ENCODE results near the gene NUDT4B.
"Not testable (repeated sequence)": the region's sequence is repeated elsewhere in the genome, so short reads cannot be mapped to it uniquely, and the experiment has no call there.

Gene NUDT4B

DNA sequence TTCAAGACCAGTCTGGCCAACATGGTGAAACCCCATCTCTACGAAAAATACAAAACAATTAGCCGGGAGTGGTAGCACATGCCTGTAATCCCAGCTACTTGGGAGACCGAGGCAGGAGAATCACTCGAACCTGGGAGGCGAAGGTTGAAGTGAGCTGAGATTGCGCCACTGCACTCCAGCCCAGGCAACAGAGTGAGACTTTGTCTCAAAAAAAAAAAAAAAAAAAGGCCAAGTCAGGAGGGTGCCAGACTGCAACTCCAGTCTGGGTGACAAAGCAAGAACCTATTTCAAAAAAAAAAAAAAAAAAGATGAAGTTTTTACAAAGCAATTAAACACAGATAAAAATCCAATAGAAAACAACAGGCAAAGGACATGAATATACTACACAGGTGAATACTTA, 9.9 kb upstream of the NUDT4B start:
- H3K4me3 ChIP-seq (ENCODE audit: low read length) = not testable (repeated sequence)

DNA sequence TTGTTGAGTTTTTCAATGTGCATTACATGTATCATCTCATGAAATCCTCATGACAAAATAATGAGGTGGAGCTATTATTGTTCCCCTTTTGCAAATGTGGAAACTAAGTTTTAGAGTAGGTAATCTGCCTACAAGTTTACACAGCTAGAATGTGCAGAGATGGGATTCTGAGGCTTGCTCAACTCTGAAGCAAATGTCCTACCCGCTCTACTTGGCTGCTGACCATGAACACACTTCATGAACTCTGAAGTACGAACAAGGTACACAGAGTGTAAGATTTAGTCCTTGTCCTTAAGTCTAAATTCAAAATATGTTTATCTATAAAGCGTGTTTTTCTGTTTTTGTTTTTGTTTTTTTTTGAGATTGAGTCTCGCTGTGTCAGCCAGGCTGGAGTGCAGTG, 5.4 kb upstream of the NUDT4B start:
- H3K4me3 ChIP-seq (ENCODE audit: low read length) = not testable (repeated sequence)

DNA sequence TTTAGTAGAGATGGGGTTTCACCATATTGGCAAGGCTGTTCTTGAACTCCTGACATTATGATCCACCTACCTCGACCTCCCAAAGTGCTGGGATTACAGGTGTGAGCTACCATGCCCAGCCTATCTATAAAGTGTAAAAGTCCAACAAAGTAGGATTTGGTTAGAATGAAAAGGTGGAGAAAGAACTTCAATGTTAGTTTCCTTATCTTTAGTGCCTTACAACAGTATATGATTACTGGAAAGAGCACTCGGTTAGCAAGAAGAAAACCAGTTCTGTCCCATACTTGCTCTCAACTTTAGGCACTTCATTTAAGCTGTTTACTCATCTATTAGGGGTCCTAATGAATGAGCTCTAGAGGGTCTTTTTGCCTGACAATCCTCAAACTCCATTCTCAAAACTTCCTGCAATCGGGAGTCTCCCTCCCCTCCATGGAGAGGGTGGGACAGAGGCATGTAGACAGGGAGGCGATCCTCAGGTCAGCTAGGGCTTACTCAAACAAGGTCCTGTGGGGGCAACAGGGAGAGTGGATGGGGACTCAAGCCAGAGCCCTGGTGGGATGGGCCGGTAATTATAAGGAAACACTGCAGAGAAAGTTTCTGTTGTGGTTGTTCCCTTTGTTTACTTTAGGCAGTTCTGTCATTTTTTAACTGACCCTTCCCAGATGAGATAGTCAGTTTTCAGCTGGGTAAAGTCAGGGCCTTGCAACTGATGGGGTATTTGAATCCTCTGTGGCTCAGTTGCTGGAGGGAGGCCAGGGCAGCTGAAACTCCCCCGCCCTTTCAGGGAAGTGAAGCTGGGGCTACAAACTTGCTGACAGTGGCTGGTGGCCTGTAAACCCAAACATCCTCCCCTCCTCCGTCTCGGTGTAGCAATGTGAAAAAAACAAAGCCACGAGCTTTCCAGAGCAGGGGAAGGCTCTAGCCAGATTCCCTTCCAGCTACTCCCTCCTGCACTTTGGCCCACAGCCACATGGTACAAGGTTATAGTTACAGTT, 4.6 kb upstream of the NUDT4B start:
- H3K4me3 ChIP-seq (ENCODE audit: low read length) = not testable (repeated sequence)

DNA sequence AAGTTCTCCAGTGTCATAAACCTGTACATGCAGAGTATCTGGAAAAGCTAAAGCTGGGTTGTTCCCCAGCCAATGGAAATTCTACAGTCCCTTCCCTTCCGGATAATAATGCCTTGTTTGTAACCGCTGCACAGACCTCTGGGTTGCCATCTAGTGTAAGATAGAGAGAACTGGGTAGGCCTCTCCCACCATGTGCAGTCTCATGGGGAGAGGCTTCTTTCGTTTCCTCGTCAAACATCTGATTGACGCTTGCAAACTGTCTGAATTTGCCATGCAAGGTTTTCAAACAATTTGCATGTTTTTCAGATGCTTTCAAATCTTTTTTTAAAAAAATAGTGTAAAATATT, 734 bp downstream of the NUDT4B start:
- not testable (repeated sequence) for H3K4me3 ChIP-seq (ENCODE audit: low read length)

DNA sequence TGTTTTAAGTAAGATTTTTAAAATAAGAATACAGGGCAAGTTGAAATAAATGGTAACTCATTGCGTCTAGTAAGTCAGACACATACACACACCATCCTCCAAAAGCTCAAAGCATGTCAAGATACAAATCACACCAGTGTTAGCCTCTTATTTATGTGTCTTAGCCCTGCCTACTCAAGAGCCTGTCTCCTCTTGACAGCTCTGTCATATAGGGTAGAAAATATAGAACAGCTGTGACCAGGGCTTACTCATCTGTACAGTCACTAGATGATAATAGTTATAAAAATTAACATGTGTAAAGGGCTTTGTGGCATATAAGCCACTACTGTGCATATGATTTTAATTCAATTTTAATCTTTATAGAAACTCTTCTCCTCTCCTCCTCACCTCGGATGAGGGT, 7.7 kb downstream of the NUDT4B start:
- not testable (repeated sequence) for H3K4me3 ChIP-seq (ENCODE audit: low read length)

DNA sequence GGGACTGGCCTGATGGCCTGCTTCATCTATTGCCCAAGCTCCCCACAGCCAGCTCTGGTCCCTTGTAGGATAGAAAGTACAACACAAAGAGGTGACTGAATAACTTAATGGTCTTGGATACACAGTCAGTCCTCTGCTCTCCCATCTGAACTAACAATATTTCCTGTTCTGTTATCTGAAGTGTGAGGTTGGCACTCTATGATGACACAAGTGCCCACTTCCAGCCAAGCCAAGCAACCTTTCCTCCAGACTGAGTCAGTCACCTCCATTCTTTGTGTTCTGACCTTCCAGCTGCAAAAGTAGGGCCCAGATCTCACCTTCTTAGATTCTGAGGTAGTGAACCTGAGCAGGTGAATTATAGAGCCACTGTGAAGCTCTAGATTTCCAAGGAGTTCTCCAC, 8.9 kb downstream of the NUDT4B start:
- not testable (repeated sequence) for H3K4me3 ChIP-seq (ENCODE audit: low read length)

DNA sequence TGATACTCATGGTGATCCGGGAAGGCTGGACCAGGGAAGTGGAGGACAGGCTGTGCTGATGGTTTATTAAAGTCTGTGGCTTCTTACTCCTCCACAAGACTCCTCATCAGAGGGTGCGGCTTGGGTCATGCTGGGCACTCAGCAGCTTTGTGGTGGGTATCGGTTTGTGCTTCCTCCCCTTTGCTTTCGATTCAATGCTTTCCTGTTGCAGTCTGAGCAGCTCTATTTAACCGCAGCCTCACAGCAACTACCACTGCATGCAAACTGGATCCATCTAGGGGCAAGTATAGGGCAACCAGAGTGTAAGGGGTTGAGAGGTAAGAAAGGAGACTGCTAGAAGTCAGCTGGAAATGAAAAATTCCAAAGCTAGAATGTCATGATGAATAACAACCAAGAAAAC, 9.8 kb downstream of the NUDT4B start:
- H3K4me3 ChIP-seq (ENCODE audit: low read length) = not testable (repeated sequence)

DNA sequence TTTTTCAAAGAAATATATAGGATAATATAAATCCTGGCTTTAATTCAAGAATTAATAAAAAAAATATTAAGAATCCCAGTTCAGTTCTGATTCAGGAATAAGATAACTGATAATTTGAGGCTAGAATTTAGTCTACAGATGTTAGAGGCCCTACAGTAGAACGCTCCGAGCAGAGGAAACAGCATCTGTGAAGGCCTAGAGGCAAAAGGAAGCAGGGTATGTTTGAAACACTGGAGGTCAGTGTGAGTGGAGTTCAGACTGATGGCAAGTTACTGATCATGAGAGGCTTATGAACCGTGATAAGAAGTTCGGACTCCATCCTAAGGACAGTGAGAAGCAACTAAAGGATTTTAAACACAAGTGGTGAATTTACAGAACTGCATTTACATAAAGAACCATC, 10.4 kb downstream of the NUDT4B start:
- not testable (repeated sequence) for H3K4me3 ChIP-seq (ENCODE audit: low read length)

DNA sequence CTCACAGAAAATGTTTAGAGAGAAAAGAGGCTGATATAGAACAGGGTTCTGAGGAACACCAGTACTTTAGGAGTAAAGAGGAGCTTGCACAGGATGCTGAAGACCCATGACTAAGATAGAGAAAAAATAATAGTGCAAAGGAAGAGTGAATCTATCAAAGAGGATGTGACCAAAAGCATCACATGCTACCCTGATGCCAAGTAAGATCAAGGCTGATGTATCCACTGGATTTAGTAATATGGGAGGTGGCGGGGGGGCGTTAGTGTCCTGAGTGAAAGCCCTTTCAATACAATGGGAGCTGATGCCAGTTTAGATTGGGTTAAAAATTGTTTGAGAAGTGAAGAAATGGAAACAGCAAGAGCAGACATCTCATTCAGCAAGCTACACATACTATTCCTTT, 11.2 kb downstream of the NUDT4B start:
- H3K4me3 ChIP-seq (ENCODE audit: low read length) = not testable (repeated sequence)

DNA sequence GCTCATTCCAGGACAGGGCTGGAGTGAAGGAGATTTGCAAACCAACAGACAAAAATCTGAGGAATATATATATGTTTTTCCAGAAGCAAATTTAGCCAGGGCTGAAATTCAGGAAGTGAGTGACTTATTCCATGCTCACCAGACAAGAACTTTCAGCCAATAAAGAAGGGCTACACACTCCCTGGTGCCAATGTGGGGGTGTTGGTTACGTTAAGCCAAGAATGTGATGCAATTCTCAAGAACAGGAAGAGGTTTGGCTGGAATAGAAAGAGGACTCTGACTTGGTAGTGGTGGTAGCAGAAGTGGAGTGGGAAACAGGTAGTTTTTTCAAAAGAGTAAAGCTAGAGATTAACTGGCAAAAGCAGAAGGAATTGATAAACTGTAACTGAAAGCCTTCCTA, 11.6 kb downstream of the NUDT4B start:
- H3K4me3 ChIP-seq (ENCODE audit: low read length) = not testable (repeated sequence)

DNA sequence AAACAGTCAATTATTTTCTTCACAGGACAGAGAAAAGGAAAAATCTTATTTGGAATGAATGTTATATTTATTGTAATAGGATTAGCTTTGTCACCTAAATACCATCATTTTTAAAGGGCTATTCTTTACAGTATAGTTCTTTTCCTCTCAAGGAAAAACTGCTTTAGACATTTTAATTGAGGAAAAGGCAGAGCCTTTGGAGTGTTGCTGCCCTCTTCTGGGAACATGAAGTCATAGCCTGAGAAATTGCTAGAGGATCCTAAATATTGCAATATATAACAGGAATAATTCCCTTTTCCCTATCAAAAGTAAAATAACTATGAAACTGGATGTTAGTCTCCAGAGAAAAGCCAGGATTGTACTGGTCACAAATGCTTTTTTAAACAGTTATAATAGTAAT, 12.8 kb downstream of the NUDT4B start:
- H3K4me3 ChIP-seq (ENCODE audit: low read length) = not testable (repeated sequence)

DNA sequence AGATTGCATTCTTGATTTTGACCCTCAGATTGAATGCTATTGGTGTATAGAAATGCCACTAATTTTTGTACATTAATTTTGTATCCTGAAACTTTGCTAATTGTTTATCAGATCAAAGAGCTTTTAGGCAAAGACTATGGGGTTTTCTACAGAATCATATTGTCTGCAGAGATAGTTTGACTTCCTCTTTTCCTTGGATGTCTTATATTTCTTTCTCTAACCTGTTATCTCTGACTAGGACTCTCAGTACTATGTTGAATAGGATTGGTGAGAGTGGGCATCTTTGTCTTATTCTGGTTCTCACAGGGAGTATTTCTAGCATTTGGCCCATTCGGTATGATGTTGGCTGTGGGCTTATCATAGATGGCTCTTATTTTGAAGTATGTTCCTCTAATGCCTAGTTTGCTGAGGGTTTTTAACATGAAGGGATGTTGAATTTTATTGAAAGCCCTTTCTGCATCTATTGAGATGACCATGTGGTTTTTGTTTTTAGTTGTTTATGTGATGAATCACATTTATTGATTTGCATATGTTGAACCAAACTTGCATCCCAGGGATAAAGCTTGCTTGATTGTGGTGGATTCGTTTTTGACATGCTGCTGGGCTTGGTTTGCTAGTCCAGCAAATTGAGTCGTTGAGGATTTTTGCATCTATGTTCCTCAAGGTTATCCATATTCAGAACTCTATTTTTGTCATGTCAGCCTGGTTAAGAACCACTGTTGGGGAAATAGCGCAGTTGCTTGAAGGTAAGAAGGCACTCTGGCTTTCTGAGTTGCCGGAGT, 16.9 kb downstream of the NUDT4B start:
- not testable (repeated sequence) for H3K4me3 ChIP-seq (ENCODE audit: low read length)

DNA sequence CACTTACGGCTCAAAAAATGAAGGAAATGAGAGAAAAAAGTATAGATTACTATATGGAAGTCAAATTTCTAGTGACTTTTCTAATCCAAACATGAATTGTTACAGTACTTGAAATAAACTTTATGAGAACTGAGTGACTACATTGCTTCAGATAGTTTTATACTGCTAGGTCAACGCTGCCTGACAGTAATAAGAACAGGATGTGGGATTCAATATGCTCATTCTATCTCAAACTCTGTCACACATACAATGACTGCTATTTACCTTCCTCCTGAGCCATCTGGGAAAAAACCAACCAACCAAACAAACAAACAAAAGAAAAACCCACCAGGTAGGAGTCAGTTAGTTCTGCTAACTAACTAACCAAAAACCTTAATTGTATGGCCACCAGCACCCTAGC, 20.0 kb downstream of the NUDT4B start:
- H3K4me3 ChIP-seq (ENCODE audit: low read length) = not testable (repeated sequence)

DNA sequence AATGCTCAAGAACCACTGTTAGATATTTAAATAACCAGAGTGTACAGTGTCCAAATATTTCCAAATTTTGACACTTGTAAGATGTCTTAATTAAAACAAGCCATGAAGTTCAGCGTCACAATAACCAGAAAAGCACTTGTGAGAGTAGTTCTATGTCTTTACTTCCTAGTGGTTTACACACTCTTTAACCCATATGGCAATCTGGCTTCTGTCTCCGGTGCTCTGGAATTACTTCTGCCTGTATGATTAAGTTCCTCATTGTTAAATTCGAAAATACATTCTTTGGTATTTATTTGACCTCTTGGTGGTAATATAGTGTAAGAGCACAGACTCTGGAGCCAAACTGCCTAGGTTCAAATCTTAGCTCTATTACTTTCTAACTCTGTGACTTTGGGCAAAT, 20.9 kb downstream of the NUDT4B start:
- not testable (repeated sequence) for H3K4me3 ChIP-seq (ENCODE audit: low read length)

DNA sequence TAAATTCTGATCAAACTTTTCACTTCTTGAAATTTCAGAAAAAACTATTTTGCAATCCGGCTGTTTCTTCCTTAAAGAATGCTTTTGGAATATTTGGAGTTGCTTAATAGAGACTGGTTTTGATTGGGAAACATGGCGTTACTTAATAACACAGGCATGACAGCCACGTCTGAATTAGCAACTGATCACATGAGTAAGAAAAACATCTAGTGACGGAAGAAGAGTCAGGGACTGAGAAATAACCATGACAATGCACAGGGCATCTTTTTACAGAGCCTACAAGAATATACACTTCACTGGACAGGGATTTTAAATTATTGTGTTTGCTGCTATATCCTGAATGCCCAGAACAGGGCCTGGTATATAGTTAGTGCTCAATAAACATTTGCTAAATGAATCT, 25.1 kb downstream of the NUDT4B start:
- not testable (repeated sequence) for H3K4me3 ChIP-seq (ENCODE audit: low read length)

DNA sequence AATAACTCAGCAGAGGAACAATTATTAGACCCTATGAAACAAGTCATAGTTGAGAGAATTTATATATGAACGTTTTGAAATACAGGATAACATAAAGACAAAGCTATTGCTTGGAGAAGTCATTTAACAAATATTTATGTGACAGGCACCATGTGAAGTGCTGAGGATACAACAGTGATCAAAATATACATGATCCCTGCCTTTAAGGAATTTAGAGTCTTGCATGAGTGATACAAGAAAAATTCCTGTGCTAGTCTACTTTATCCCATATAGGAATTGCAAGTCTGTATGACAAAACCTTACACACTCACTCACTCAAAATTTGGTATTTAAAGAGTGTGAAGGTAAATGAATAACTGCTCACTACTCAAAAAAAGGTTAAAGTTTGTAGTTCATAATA, 25.5 kb downstream of the NUDT4B start:
- not testable (repeated sequence) for H3K4me3 ChIP-seq (ENCODE audit: low read length)

DNA sequence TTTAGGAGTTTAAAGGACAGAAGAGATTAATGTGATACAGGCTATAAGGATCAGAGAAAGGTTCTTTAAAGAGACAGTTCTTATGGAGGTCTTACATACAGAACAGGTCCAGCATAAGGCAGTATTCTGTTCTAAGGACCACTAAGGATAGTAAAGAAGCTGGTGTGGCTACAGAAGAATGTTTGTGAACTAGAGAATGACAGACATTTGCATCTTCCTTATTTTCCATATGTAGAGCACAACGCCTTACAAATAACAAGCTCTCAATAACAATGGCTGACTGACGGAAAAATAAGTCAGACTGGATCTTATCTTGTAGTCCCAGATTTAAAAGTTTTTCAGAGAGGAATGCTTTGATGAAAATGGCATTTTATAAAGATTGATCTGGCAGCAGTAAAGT, 26.7 kb downstream of the NUDT4B start:
- not testable (repeated sequence) for H3K4me3 ChIP-seq (ENCODE audit: low read length)

DNA sequence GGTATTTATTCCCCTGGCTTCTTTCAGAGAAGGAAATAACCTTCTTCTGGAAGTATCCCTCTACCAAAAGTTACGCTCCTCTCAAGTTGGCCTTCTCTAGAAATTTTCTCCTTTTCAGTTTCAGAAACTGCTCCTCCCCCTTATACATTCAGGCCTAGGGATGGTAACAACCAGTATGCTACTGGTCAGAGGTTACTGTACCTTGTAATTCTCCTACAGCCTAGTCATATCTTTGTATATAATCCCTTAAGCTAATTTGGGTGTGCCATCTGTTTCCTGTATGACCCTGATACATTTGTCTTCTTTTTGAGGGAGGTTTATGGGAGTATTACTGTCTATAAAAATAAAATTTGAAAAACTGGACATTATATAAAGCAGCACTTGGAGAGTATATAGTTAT, 29.1 kb downstream of the NUDT4B start:
- not testable (repeated sequence) for H3K4me3 ChIP-seq (ENCODE audit: low read length)

DNA sequence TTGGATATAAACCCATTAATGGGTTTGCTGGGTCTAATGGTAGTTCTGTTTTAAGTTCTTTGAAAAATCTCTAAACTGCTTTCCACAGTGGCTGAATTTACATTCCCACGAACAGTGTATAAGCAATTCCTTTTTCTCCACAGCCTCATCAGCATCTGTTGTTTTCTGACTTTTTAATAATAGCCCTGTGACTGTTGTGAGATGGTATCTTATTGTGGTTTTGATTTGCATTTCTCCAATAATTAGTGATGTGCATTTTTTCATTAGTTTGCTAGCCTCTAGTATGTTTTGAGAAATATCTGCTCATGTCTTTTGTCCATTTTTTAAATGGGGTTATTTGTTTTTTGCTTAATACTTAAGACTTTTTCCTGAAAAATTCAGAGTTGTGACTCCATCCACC, 31.8 kb downstream of the NUDT4B start:
- not testable (repeated sequence) for H3K4me3 ChIP-seq (ENCODE audit: low read length)

DNA sequence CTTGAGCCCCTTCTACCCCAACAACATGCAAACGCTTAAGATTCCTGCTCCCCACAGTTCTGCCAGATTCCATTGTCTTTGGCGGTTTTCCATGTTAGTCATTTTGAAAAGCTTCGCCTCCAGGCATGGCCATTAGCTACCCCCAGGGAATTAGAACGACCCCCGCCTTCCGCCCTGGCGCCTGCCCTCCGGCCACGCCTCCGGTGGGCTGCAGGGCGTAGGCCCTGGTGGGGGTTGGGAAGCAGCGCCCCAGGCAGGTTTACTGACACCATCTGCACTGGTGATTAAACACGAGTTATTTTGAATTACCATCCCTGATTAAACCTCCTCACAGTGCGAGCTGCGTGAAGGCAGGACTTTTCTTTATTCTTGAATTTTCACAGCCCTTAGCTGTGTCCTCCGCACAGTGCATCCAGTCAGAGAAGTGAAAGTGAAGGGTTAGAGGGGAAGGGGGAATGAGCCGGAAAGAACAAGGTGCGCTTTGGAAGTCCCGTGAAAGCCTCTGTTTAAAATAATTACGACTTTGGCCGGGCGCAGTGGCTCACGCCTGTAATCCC, 43.0 kb downstream of the NUDT4B start:
- H3K4me3 ChIP-seq (ENCODE audit: low read length) = not testable (repeated sequence)

DNA sequence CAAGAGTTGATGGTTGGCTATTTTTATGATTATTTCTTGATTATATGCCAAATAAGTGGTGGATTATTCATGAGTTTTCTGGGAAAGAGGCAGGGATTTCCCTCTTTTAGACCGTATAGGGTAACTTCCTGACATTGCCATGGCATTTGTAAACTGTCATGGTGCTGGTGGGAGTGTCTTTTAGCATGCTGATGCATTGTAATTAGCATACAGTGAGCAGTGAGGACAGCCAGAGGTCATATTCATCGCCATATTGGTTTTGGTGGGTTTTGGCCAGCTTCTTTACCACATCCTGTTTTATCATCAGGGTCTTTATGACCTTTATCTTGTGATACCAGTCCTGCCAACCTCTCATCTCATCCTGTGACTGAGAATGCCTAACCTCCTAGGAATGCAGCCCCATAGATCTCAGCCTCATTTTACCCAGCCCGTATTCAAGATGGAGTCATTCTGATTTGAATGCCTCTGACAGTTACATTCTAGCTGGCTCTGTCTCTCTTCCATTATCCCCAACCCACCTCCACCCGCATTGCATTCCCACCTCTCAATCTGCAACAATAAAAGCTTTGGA, 45.3 kb downstream of the NUDT4B start:
- H3K4me3 ChIP-seq (ENCODE audit: low read length) = not testable (repeated sequence)

Measured in GM08714 (cell line).